HepG2 (cell line): ENCODE results near the gene MYOF. TPM values are rescaled to one million over a fixed set of nuclear protein-coding genes. Genes with fewer than 3 reads are reported as not detected.

ENCODE experiments used
- ATAC-seq: fragments of 200-7000 bp; cut with Tn5 transposase; 3 replicates; pipeline ENCODE4 v1.9.1; 2020; ENCODE audit warnings: mild to moderate bottlenecking, moderate library complexity
- BruUV-seq: library from RNA; stranded (reverse); fragments of 400-500 nt; replicated peaks from 2 replicates; lab custom pipeline; 2021; lab: Mats Ljungman, UMichigan
- CTCF ChIA-PET: fragments of 300-600 bp; formaldehyde crosslinking; extraction: SDS; loops from one replicate; lab custom pipeline; 2021; ENCODE audit warnings: low total read pairs, inconsistent platforms, low intra/inter-chr PET ratio; lab: Yijun Ruan, JAX
- POLR2A ChIA-PET: fragments of 350-600 bp; sonication (Branson Sonifier 250); formaldehyde crosslinking; loops from one replicate; lab custom pipeline; 2020; ENCODE audit warnings: antibody characterized with exemption, inconsistent platforms; lab: Yijun Ruan, JAX
- DNase-seq: peaks from one replicate; pipeline ENCODE4 v3.0.0-alpha.2; 2015; ENCODE audit warnings: low spot score
- FAIRE-seq: peaks from 3 replicates; lab custom pipeline; 2011; peaks lifted over from hg19 to GRCh38; lab: Jason Lieb, UNC
- H2AFZ ChIP-seq: one replicate; pipeline ENCODE4 v1.6.1; 2011; ENCODE audit warnings: low read length, inconsistent platforms
- H3K27ac ChIP-seq: fragments of 300-600 bp; 3 replicates; pipeline ENCODE4 v1.8.0; 2011; ENCODE audit warnings: mixed run types, mild to moderate bottlenecking, mixed read lengths, low read length, inconsistent platforms; ENCODE audit not compliant: insufficient read depth; ENCODE audit errors: extremely low read length
- H3K27me3 ChIP-seq, 2 experiments: fragments of 200-600 bp in 1 of 2; 2 replicates in 1 of 2; 3 replicates in 1 of 2; pipeline versions ENCODE4 v1.6.0 to v1.8.0; 2011; ENCODE audit warnings: low read length in 2 of 2, mild to moderate bottlenecking in 2 of 2, moderate library complexity in 2 of 2, inconsistent platforms in 1 of 2; ENCODE audit not compliant: insufficient read depth in 2 of 2, control insufficient read depth in 1 of 2
- H3K36me3 ChIP-seq, 2 experiments: fragments of 200-600 bp in 1 of 2; replicated peaks in 1 of 2; 2 replicates in 1 of 2; 3 replicates in 1 of 2; pipeline versions ENCODE4 v1.5.1 to v1.8.0; 2011; ENCODE audit warnings: low read length in 2 of 2, inconsistent platforms in 1 of 2; ENCODE audit not compliant: insufficient read depth in 2 of 2, control insufficient read depth in 1 of 2
- H3K4me1 ChIP-seq: 2 replicates; pipeline ENCODE4 v1.5.1; 2012; ENCODE audit warnings: low read length, inconsistent platforms; ENCODE audit not compliant: insufficient read depth
- H3K4me2 ChIP-seq: 2 replicates; pipeline ENCODE4 v1.6.0; 2011; ENCODE audit warnings: low read depth, low read length, inconsistent platforms
- H3K4me3 ChIP-seq, 3 experiments: fragments of 200-600 bp in 1 of 3; sonication (generic), shearing (Covaris generic) in 1 of 3; replicated peaks in 1 of 3; 2 replicates each; pipeline ENCODE4 v1.5.1; 2011 to 2016; ENCODE audit warnings: low read length in 3 of 3, inconsistent platforms in 2 of 3, low read depth in 2 of 3, mild to moderate bottlenecking in 2 of 3, control low read depth in 1 of 3, mixed read lengths in 1 of 3; ENCODE audit not compliant: insufficient read depth in 1 of 3
- H3K79me2 ChIP-seq: one replicate; pipeline ENCODE4 v1.6.1; 2011; ENCODE audit warnings: low read length, inconsistent platforms; ENCODE audit not compliant: insufficient read depth
- H3K9ac ChIP-seq: 2 replicates; pipeline ENCODE4 v1.6.0; 2011; ENCODE audit warnings: mild to moderate bottlenecking, low read depth, low read length, inconsistent platforms; ENCODE audit not compliant: insufficient read depth
- H3K9me3 ChIP-seq: 2 replicates; pipeline ENCODE4 v1.5.1; 2012; ENCODE audit warnings: mild to moderate bottlenecking, low read length
- H4K20me1 ChIP-seq: 2 replicates; pipeline ENCODE4 v1.6.0; 2011; ENCODE audit warnings: inconsistent platforms, mild to moderate bottlenecking, low read length, moderate library complexity; ENCODE audit not compliant: insufficient read depth
- ASH2L ChIP-seq: fragments of 300-600, 200-600 bp; sonication (generic); IDR thresholded peaks from 2 replicates; pipeline ENCODE4 v1.7.0; 2017; ENCODE audit warnings: low read depth, mild to moderate bottlenecking, moderate library complexity, mixed read lengths, low read length; ENCODE audit not compliant: insufficient read length
- GLI4 ChIP-seq: sonication (generic); formaldehyde crosslinking; IDR thresholded peaks from 2 replicates; pipeline ENCODE4 v1.5.1; 2020; ENCODE audit warnings: missing genetic modification reagents, mild to moderate bottlenecking, moderate library complexity, borderline replicate concordance
- GZF1 ChIP-seq: sonication (generic); formaldehyde crosslinking; IDR thresholded peaks from 2 replicates; pipeline ENCODE4 v1.5.1; 2020; ENCODE audit warnings: mild to moderate bottlenecking, missing genetic modification reagents
- ISX ChIP-seq: sonication (generic); formaldehyde crosslinking; conservative IDR thresholded peaks from 2 replicates; pipeline ENCODE4 v1.5.0; 2020; ENCODE audit warnings: missing genetic modification reagents
- KDM5A ChIP-seq: fragments of 200-600 bp; sonication (generic); IDR thresholded peaks from 2 replicates; pipeline ENCODE4 v1.7.0; 2018; ENCODE audit warnings: antibody characterized with exemption, mild to moderate bottlenecking, low read length, borderline replicate concordance
- REXO4 ChIP-seq: sonication (generic); formaldehyde crosslinking; IDR thresholded peaks from 2 replicates; pipeline ENCODE4 v1.8.0; 2022; ENCODE audit warnings: missing genetic modification reagents, mild to moderate bottlenecking, borderline replicate concordance
- TGIF2 ChIP-seq: IDR thresholded peaks from 2 replicates; pipeline ENCODE4 v1.6.1; 2016; ENCODE audit warnings: control low read depth, missing compliant biosample characterization
- TMF1 ChIP-seq: sonication (generic); formaldehyde crosslinking; IDR thresholded peaks from 2 replicates; pipeline ENCODE4 v1.8.1; 2022; ENCODE audit warnings: low read depth, missing genetic modification reagents
- YEATS4 ChIP-seq: sonication (generic); formaldehyde crosslinking; IDR thresholded peaks from 2 replicates; pipeline ENCODE4 v1.4.0; 2020; ENCODE audit warnings: missing genetic modification reagents, borderline replicate concordance
- ZBTB14 ChIP-seq: sonication (generic); formaldehyde crosslinking; IDR thresholded peaks from 2 replicates; pipeline ENCODE4 v1.4.0; 2020; ENCODE audit warnings: missing genetic modification reagents
- ZNF124 ChIP-seq: sonication (generic); formaldehyde crosslinking; IDR thresholded peaks from 2 replicates; pipeline ENCODE4 v1.4.0; 2020; ENCODE audit warnings: missing genetic modification reagents
- ZNF292 ChIP-seq: sonication (generic); formaldehyde crosslinking; IDR thresholded peaks from 2 replicates; pipeline ENCODE4 v1.8.1; 2022; ENCODE audit warnings: mild to moderate bottlenecking, low read depth, missing genetic modification reagents, borderline replicate concordance
- ZNF678 ChIP-seq: sonication (generic); formaldehyde crosslinking; IDR thresholded peaks from 2 replicates; pipeline ENCODE4 v1.4.0; 2020; ENCODE audit warnings: mild to moderate bottlenecking, missing genetic modification reagents
- ZNF800 ChIP-seq: sonication (generic); formaldehyde crosslinking; IDR thresholded peaks from 2 replicates; pipeline ENCODE4 v1.4.0; 2020; ENCODE audit warnings: missing genetic modification reagents
- ZNF841 ChIP-seq: sonication (generic); formaldehyde crosslinking; IDR thresholded peaks from 2 replicates; pipeline ENCODE4 v1.8.1; 2023; ENCODE audit warnings: missing genetic modification reagents, borderline replicate concordance
- ZSCAN9 ChIP-seq: IDR thresholded peaks from 2 replicates; pipeline ENCODE4 v1.6.1; 2016; ENCODE audit warnings: borderline replicate concordance
- WGBS: methylation state at CpG from one replicate; pipeline ENCODE4 v1.1.6; 2017; ENCODE audit warnings: low lambda C conversion rate; 5-methylcytosine and 5-hydroxymethylcytosine counted together
- in situ Hi-C: cut with HindIII; loops from 2 replicates; pipeline ENCODE4 v1.10.0; 2017; ENCODE audit warnings: low pct_unique_long_range_greater_than_20kb; ENCODE audit not compliant: extremely low pct_ligation_motif_present
- intact Hi-C: fragments of 100-400 bp; cut with micrococcal nuclease; formaldehyde crosslinking; loops from one replicate; pipeline ENCODE4 v1.10.0; 2022; ENCODE audit not compliant: unreplicated experiment
- polyA plus RNA-seq, 8 experiments: library from polyadenylated mRNA; depleted of rRNA in 3 of 8; stranded (reverse) in 7 of 8; unstranded in 1 of 8; fragments of >200 nt; fragmentation: Illumina TruSeq in 4 of 8; extraction: Trizol in 4 of 8; gene quantifications; 2 replicates each; pipeline versions ENCODE4 v1.2.1 to v1.2.3, GENCODE V29; 2011 to 2016; ENCODE audit warnings: low read depth in 4 of 8, missing spikeins in 1 of 8, mixed read lengths in 1 of 8; ENCODE audit not compliant: insufficient read depth in 1 of 8
- total RNA-seq, 5 experiments: library from RNA; depleted of rRNA; stranded (reverse); fragments of >200 nt; fragmentation: Illumina TruSeq; extraction: Trizol; gene quantifications; 2 replicates each; pipeline ENCODE4 v1.2.3, GENCODE V29; 2016; ENCODE audit warnings: low read depth in 1 of 5

Gene MYOF
- total and polyA plus RNA-seq, 2 of the 13 experiments (the other 11 are each of a cell fraction or from before 2014, with no cell fraction given): 0.18 to 0.42 TPM

- TF ChIP-seq ASH2L: peak; percentile 46
- TF ChIP-seq ISX (CRISPR knock-in tag): 0 out of 2 replicates have a peak, but pooled peaks have one; percentile 50
- peak; percentile 76; the same call in 1 of the 2 replicates for TF ChIP-seq REXO4 (CRISPR knock-in tag)
- 0 out of 2 replicates have a peak, but pooled peaks have one; percentile 29 for TF ChIP-seq ZBTB14 (CRISPR knock-in tag)
- TF ChIP-seq TGIF2 (CRISPR knock-in tag): peak; percentile 97
- peak; percentile 88; the same call in 1 of the 2 replicates for TF ChIP-seq ZNF841 (CRISPR knock-in tag)
- TF ChIP-seq YEATS4 (CRISPR knock-in tag): peak; percentile 79; the same call in 1 of the 2 replicates
- peak; percentile 72; the same call in 1 of the 2 replicates for TF ChIP-seq TMF1 (CRISPR knock-in tag)
- TF ChIP-seq ZNF292 (CRISPR knock-in tag): no peak
These were observed 14.3 kb upstream of the MYOF start, which contains the start of gene CEP55 (continued) for GRCh38 chr10:93496322-93497041.

- no TSS peak for BruUV-seq
- Histone ChIP-seq H3K9me3 (no peaks in the 10 kb centered on the region), H2AFZ (peak overlapping the region; percentile 94), H3K4me2 (peak overlapping the region; percentile 84), H3K27ac (no peak overlapping the region), H4K20me1 (no peaks in the 10 kb centered on the region), H3K36me3 (no peaks in the 10 kb centered on the region), H3K79me2 (peaks cover 1% of the 10 kb centered on the region), H3K4me3 (peak overlapping the region; percentile 62 to 87 (median 77)), H3K27me3 (no peaks in the 10 kb centered on the region; a peak in 2 of 5 replicates), H3K4me1 (peaks cover 40% of the 10 kb centered on the region), H3K9ac (peak overlapping the region; percentile 70)
- DNase-seq (peak; percentile 4), FAIRE-seq (peak; percentile 30), ATAC-seq (peak; percentile 69)
- ChIA-PET POLR2A (interaction anchor here (1.0 kb wide), 2 partner anchors 13 to 207 kb away, joined by 3 read pairs; no protein-coding TSS in a partner anchor), CTCF (no interaction called here)
- 2% methylated on average over 18 of the region's 28 CpGs for WGBS
- intact Hi-C loops (no loop called here), in situ Hi-C loops (no loop called here)
- TF ChIP-seq ZNF800 (CRISPR knock-in tag): no peak
- no peak for TF ChIP-seq ZSCAN9
- no peak for TF ChIP-seq ZNF678 (CRISPR knock-in tag)
- 0 out of 2 replicates have a peak, but pooled peaks have one; percentile 10 for TF ChIP-seq ZNF124
- TF ChIP-seq KDM5A: no peak
- TF ChIP-seq GLI4 (CRISPR knock-in tag): no peak
- peak; percentile 61; the same call in 1 of the 2 replicates for TF ChIP-seq GZF1 (CRISPR knock-in tag)
These were observed 13.7 kb upstream of the MYOF start for GRCh38 chr10:93495654-93496321.
